ENCODE measurements around the gene ERCC5.

ERCC5 gene

DNA sequence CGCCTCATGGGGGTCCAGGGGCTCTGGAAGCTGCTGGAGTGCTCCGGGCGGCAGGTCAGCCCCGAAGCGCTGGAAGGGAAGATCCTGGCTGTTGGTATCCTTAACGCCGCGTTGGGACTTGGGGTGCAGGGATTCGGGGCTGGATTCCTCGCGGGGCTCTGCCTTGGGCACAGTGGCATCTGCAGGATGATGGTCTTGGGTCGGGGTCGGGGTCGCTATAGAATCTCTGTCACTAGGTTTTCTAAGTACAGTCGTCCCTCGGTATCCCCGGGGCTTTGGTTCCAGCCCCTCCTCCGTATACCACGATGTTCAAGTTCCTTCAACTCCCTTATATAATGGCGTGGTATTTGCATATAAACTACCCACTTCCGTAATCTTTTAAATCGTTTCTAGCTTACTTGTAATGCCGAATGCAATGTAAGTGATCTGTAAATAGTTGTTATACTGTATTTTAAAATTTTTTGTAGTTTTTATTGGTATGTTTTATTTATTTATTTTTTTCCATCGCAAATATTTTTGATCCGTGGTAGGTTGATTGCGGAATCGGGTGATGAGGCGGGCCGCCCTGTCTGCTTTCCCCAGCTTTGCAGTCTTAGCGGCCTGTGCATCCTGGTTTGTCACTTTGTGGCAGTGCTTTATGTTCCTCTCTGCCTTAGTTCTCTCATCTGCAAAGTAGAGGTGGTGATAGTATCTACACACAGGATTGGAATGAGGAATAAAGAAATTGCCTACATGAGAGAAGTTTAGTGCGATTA is 606 bp downstream of the ERCC5 start:
- peak; percentile 27 to 33 for DNase-seq

DNA sequence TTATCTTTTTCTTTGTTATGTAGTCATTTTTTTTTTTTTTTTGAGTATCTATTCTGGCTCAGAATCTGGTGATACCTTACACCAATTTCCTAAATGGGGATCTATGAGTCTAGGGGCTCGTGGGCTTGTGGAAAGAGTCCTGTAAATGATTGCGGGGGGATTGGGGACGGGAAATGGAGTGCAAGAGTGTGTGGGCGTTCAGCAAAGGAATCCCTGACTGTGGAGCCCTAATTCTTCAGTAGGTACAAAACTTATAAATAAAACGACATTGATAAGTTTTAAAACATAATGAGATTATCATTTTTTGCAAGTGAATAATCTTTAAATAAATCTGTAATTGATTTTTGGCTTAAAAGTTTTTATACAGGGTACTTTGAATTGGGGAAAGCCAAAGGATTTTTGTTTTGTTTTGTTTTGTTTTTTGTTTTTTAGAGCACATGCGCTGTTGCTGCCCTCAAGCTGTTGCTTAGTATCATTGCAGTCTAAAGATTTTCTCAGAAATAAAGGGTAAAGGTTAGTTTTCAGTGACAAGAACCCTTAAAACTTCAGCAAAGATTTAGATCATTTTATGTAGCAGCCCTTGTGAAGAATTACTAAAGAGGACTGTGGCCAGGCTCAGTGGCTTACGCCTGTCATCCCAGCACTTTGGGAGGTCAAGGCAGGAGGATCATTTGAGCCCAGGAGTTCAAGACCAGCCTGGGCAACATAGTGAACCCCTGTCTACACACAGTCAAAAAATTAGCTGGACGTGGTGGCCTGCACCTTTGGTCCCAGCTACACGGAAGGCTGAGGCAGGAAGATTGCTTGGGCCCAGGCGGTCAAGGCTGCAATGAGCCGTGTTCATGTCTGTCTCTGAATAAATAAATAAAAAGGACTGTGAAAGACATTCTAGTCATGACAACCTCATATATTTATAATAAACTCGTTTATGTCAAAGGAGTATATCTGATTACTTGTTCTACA is 1.7 kb downstream of the ERCC5 start:
- DNase-seq: peak in 1 of 2 donors; percentile 5

DNA sequence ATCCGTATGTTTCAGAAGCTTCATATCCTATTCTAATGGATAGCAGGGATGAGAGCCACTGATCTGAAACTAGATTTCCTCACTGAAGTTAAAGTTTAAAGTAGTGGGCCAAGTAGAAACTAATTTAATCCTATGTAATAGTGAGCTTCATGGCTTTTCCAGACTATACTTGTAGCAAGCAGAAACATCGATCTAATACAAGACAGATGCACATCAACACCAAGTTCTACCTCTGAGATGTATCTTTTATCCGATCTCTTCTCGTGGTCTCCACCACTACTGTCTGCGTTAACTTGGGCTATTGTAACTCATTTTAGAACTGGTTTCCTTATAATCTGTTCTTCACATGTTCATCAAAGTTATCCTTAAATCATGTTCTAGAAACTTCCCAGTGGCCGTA is 3.1 kb downstream of the ERCC5 start:
- DNase-seq: no peak

DNA sequence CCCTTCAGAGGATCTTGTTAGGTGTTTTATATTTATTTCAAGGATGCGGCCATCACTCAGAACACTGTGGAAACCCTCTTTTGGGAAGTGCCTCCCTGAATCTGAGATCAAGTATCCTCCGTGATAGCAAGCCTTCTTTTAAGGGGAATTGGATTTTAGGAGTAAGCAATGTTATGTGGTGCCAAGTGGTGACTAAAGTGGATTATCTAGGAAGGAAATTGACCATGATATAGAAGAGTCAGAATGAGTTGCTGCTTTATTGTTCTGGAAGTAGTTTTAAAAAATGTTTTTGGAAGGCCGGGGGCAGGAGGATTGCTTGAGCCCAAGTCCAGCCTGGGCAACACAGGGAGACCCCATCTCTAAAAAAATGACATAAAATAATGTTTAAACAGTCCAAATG is 6.7 kb downstream of the ERCC5 start:
- no peak for DNase-seq

DNA sequence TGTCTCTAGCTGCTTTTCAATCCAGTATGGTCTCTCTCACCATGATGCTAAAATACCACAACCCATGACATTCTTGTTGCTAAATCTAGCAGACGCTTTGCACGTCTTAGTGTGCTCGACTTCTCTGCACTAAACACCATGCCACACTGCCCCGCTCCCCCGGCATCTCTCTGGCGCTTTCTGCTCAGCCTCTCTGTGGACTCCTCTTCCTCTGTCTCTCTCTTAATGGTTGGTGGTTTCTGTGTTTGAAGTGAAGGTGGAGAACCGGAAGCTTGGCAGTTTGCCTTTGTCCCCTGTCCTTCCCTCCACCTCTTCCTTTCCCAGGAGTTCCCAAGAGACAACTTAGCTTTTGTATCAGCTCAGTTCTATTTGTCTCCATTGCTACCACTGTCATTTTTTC is 8.8 kb downstream of the ERCC5 start:
- DNase-seq: no peak

DNA sequence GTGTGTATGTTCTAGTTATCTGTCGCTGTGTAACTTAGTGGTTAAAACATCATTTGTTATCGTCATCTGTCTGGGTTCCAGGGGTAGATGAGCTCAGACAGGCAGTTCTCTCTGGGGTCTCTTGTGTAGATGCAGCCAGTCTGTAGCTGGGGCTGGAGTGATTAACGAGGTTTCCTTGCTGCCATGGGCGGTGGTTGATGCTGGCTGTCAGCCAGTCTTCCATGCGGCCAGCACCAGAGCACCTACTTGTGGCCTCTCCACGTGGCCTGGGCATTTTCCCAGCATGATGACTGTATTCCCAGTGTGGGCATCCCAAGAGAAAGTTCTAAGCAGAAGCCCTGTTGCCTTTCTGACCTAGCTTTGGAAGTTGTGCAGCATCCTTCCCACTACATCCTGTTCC is 10.7 kb downstream of the ERCC5 start:
- DNase-seq: no peak

DNA sequence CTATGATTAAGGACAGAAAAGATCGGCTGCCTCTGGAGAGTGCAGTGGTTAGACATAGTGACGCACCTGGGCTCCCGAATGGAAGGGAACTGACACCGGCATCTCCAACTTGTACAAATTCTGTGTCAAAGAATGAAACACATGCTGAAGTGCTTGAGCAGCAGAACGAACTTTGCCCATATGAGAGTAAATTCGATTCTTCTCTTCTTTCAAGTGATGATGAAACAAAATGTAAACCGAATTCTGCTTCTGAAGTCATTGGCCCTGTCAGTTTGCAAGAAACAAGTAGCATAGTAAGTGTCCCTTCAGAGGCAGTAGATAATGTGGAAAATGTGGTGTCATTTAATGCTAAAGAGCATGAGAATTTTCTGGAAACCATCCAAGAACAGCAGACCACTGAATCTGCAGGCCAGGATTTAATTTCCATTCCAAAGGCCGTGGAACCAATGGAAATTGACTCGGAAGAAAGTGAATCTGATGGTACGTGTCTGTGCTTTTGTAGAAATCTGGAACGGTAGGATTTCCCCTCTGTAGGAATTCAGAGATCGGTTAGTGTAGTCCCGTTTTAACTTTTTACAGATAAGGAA is 16.9 kb downstream of the ERCC5 start:
- DNase-seq: no peak

DNA sequence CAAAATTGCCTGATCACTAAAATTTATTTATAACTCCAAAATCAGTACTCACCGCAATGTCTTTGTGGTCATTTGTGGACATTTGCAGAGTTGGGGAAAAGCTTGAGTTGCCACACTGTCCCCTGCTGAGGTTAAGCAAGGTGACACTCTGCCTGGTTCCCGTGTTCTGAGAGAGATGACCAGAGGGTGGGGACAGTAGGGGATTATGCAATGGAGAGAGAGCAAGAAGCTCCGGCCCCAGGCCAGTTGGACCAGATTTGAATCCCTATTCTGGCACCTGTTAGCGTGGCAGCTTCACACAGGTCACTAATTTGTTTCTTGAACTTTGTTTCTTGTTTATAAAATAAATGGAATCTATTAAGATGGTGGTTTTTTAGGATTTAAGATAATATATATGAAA is 17.8 kb downstream of the ERCC5 start:
- DNase-seq: no peak

DNA sequence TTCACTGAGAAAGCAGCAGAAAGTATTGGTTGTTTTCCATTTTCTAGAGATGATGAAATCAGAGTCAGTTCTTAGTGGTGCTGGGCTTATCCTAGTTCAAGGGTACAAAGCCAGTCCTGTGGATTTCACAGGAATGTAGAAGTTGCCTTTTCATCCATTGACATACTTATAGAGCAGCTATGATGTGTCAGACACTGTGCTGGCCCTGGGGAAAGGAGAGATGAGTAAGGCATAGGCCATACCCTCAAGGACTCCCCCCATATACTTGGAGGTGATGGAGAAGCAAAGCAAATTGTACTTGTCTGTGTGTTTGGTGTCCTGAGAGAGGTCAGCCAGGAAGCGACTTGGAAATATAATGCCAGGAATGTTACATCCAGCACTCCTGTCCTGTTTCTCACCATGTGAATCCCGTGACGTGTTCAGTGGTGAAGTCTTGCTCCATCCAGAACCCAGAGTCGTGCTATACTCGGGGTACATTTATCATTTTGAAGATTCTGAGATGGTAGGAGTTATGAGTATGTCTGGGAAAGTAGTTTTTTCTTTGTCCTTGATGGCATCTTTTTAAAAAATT is 22.6 kb downstream of the ERCC5 start:
- no peak for DNase-seq

DNA sequence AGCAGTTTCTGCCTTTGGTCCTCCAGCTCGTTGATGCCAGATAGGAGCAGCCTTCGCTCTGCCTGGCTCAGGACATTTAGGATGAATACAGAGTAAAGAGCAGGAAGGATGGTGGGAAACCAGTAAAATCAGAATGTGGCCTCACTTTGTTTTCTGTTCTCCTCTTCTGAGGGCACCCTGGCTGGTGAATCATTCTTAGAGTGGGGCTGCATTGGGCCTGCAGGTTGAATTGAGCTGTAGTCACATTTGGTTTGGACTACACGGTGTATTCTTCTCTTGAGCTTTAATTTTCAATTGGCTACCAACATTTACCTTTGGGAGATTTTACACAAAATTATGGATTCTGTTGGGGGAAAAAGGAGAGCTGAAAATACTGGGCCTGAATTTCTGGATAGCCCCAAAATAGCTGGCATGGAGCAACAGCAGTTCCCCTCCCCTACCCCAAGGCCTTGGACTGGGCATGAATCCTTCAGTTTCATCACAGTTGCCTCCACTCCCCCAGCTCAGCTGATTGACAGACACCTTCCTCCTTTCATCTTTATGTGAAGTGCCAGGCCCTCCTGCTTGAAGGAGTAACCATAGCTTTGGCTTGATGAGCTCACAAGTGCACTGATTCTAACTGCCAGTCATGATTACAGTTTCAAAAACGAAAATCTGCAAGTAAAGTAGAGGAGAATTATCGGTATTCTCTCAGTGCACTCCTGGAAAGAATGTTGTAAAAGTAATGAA is 24.3 kb downstream of the ERCC5 start:
- DNase-seq: no peak

DNA sequence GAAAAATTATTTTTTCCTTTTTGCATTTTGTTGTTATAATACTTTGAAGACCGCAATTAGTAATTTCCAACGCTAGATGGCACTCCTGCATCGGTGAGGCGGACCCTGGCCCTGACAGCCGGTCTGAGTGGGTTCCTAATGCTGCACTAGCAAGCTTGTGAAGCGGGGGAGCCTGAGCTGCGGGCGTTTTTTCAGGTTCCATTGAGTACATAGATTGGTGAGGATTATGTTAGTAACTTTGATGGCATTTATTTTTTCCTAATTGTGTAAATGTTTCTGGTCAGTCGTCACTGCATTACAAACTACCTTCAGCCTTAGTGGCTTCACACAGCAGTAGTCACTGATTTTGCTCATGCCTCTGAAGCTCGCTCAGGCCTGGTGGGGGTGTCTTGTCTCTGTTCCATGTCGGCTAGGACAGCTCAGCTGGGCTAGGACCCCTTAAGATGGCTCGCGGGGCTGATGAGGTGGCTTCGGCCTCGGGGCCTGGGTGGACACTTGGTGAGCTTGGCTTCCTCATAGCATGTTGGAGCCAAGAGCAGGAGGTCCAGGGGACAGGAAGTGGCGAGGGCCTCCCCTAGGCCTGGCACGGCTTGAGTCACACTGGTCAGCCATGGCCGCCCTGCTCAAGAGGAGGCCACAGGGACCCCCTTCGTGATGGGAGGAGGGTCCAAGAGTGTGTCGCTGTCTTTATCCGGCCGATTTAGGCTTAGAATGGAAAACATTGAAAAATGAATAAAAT is 25.0 kb downstream of the ERCC5 start:
- DNase-seq: peak; percentile 48 to 50

DNA sequence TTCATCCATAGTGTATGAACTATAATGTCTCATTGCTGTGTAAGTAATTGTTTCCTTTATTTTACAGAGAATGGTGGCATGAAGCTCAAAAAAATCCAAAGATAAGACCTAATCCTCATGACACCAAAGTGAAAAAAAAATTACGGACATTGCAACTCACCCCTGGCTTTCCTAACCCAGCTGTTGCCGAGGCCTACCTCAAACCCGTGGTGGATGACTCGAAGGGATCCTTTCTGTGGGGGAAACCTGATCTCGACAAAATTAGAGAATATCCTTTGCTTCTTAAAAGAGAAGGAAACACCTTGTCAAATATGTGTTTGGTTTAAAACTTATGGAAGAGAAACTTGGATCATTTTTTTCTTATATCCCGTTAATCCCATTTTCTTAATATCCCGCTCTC is 26.3 kb downstream of the ERCC5 start:
- DNase-seq: no peak

DNA sequence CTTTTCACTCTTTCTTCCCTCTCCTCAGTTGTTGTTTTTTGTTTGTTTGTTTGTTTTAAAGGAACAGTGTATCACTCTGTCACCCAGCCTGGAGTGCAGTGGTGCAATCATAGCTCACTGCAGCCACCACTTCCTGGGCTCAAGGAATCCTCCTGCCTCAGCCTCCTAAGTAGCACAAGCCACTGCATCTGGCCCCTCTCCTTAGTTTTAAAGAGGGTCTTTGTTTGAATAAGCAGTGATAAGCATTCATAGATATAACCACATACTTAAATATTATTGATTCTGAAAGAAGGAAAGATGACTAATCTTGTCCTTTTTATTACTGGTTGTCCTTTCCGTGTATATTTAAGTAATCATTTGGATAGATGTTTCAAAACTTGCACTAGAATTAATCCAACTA is 26.7 kb downstream of the ERCC5 start:
- DNase-seq: no peak

DNA sequence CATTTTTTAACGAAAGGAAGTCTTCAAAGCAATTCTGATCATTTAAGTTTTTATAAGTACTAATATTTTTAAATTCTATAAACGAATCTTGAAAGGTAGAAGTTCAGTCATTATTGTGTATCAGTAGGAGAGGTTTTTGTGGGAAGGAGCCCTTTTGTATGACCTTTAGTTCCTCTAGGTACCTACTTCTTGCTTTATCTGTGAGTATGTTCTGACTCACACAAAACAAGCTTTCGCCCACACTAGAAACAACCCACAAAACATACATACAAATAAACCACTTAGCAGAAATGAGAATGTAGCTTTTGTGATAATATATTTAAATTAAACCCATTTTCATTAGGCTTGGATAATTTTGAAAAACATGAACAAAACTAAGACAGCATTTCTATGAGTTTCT is 27.8 kb downstream of the ERCC5 start:
- no peak for DNase-seq

DNA sequence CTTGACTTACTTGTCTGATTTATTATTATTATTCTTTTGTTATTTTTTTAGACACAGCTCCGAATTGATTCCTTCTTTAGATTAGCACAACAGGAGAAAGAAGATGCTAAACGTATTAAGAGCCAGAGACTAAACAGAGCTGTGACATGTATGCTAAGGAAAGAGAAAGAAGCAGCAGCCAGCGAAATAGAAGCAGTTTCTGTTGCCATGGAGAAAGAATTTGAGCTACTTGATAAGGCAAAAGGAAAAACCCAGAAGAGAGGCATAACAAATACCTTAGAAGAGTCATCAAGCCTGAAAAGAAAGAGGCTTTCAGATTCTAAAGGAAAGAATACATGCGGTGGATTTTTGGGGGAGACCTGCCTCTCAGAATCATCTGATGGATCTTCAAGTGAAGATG is 29.4 kb downstream of the ERCC5 start:
- DNase-seq: no peak

DNA sequence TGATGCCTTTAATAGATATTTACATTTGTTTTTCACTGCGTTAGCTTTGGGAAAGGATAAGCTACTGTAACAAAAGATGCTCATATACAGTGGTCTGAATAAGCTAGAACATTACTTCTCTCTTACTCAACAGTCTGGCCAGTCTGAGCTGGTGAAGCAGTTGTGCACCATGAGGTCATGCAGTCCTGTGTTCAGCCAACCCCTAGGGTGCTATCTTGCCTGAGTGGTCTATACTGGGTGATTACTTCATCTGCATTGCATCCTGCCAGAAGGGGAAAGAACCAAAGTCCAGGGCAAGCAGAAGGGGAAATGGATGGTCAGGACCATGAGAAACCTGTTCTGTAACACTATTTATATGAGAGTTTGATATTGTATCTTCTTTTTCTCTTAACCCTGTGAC is 31.5 kb downstream of the ERCC5 start:
- no peak for DNase-seq

DNA sequence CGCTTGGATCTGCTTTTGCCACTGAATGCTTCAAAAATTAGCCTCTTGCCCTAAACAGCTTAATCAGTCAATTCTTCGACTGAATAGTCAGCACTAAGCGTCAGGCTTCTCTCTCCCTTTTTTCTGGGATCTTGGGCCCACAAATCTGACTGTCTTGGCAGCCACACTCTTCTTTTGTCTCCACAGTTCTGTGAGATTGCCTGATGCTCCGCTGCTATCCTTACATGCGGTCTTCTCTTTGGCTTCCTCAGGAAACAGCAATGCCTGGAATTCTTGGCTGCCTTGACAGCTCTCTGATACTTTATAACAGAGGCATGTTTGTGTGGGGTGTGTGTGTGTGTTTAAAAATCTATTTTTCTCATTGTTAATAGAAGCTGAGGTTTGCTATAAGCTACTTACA is 32.6 kb downstream of the ERCC5 start:
- no peak for DNase-seq

DNA sequence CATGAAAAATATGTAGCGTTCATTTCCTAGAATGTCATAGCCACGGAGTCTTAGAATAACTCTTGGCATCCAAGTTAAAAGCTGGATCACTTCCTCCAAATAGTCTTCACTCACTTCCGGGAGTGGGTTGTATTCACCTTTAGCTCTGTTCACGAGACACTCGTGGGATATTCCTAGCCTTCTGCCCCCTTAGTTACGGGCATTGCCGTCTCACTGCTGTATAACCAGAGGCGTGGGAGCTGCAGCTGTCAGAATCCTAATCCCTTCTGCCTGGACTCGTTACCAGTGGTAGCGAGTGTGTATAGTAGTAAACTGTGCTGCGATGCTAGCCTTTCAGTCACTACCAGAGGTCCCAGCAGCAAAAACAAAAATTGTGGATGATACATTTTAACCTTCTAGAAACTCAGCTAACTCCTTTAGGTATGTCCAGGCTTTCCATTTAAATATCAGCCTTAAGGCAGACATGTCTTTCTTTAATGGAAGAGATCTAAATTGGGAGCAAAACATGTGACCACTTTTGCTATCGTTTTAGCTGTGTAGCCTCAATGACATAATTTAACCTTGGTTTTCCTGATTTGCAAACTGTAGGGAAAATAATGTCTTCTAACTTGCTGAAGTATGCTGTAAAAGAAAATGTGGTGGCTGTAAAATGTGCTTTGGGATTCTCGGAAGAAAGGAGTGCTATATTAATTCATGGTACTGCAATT is 34.1 kb downstream of the ERCC5 start:
- no peak for DNase-seq

DNA sequence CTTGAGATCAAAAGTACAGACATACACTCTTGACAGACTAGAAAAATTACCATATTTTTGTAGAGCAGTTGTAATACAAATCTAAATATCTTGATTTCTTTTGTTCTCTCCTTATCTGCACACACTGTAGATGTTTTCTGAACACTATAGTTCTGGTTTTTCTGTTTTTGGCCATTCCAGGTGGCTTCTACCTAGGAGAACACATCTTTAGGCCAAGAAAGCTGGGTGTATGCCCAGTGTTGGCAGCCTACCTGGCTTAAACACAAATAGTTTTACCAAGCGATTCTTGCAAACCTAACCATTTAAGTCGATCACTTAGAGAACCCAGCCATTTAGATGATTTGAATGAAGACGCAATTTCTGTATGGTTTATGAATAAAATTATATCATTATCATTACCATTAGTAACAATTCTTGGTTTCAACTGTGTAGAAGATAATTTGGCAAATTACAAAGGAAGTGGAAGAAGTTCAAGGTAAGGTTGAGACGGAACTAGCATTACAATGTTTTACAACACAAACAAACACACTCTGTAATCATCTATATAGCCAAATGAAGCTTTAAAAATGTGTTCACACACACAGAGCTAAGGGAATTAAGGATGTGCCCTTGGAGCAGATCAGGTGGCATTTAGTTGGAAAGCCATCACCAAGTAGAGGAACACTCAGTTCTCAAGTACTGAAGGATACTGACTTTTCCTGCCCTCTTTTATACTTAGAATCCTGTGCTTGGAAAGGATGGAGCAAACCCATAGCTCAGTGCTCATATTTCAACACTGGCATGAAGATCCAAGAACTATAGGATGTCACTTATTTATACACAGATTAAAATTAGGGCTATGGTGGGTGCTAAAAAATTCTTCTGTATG is 36.2 kb downstream of the ERCC5 start:
- no peak for DNase-seq

DNA sequence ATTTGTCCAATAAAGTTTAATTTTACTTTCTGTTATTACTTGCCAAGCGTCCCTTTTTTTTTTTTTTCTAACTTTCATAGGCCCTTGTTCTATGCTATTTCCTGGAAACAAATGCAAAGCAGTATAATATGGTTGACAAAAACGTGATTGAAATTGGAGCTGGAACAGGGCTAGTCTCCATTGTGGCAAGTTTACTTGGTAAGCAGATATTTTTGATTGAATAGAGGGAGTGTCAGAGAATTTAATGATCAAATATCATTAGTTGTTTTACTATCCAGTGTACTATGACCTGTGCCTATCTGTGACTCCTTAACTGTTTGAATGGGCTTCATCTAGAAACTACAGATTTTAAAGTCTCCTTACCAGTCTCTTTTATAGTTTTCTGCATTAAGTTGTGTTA is 46.7 kb downstream of the ERCC5 start:
- no peak for DNase-seq
